Mucosa of rectum (tissue), 2 donors: Measurements from ENCODE around the gene RASGRF2.

Experiments used
- H3K27ac ChIP-seq, 2 donors: one replicate each; pipeline ENCODE4 v1.7.0; 2013; ENCODE audit warnings: inconsistent platforms in 2 of 2, low read depth in 2 of 2, low read length in 2 of 2
- H3K27me3 ChIP-seq, 2 donors: one replicate each; pipeline ENCODE4 v1.7.0; 2013; ENCODE audit warnings: low read length in 2 of 2; ENCODE audit not compliant: control insufficient read depth in 2 of 2, insufficient read depth in 2 of 2
- H3K36me3 ChIP-seq, 2 donors: one replicate each; pipeline ENCODE4 v1.7.0; 2013; ENCODE audit warnings: low read length in 2 of 2; ENCODE audit not compliant: control insufficient read depth in 2 of 2, insufficient read depth in 2 of 2
- H3K4me1 ChIP-seq, 2 donors: one replicate each; pipeline ENCODE4 v1.7.0; 2013; ENCODE audit warnings: low read length in 2 of 2, mild to moderate bottlenecking in 1 of 2; ENCODE audit not compliant: control insufficient read depth in 2 of 2, insufficient read depth in 2 of 2
- H3K4me3 ChIP-seq, 2 donors: one replicate each; pipeline ENCODE4 v1.7.0; 2013; ENCODE audit warnings: low read length in 2 of 2
- H3K9ac ChIP-seq, 2 donors: one replicate each; pipeline ENCODE4 v1.7.0; 2013; ENCODE audit warnings: low read length in 2 of 2, low read depth in 1 of 2, mild to moderate bottlenecking in 1 of 2
- H3K9me3 ChIP-seq, 2 donors: one replicate each; pipeline ENCODE4 v1.7.0; 2013; ENCODE audit warnings: low read length in 2 of 2; ENCODE audit not compliant: control insufficient read depth in 2 of 2
- donor health status: healthy.
- donor health status: Normal muscosa, but diverticular disease.

The RASGRF2 gene

DNA sequence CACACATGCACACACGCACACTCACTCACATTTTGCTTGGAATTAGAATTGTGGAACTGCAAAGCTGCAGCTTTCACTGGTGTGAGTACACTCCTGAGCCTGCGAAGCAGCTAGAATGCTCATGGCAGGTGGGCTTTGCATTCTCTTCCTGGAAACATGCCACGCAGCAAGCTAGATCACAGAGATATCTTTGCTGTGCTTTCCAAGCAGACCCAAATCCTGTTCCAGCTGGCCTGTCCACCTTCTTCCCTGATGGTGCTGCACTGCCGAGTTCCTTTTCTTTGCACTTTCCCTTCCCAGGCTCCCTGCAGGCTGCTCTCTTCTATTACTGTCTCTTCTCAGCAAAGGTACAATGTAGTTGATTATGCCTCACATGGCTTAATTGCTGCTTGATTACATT, 180.3 kb downstream of the RASGRF2 start:
- Histone ChIP-seq H3K4me3 (no peak overlapping the region), H3K9me3 (no peaks in the 10 kb centered on the region), H3K4me1 (no peaks in the 10 kb centered on the region), H3K27ac (no peak overlapping the region), H3K9ac (no peak overlapping the region), H3K27me3 (no peaks in the 10 kb centered on the region), H3K36me3 (no peaks in the 10 kb centered on the region)

DNA sequence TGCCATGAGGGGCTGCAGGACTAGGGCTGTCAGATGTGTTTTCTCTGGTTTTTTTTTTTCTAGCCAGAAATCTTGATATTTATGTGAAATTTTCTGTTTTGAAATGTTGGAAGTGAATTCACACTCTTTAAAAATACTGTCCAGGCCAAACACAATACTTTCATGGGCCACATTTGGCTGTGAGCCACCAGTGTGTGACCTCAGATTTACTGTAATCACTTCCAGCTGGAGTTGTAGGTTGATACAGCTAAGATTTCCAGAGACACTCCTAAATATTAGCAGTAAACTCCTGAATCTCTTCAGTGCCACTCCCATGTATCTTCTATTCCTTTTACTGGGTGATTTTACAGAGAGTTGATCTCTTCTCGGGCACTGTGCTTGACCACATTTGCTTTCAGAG, 180.8 kb downstream of the RASGRF2 start:
- Histone ChIP-seq H3K9me3 (no peaks in the 10 kb centered on the region), H3K27ac (no peak overlapping the region), H3K27me3 (no peaks in the 10 kb centered on the region), H3K4me1 (no peaks in the 10 kb centered on the region), H3K4me3 (no peak overlapping the region), H3K36me3 (no peaks in the 10 kb centered on the region), H3K9ac (no peak overlapping the region)

DNA sequence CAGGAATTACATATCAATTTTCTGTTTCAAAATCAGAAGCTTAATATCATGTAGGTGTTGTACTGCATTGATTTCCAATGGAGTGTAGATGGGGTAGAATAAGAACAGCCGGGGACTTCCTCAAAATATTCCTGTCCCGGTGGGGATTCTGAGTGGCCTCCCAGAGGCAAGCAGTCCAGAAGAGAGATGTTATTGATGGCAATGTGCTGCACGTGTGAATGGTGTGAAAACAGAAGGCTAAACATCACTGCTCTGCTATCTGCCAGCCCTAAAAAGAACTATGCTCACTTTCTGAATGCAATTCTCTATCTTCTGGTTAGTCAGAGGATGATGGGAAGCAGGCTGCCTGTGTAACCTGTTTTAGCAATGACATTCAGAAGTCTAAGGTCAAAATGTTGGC, 181.9 kb downstream of the RASGRF2 start:
- no peaks in the 10 kb centered on the region for H3K9me3 ChIP-seq
- H3K4me1 ChIP-seq: no peaks in the 10 kb centered on the region
- no peaks in the 10 kb centered on the region for H3K36me3 ChIP-seq
- no peak overlapping the region for H3K27ac ChIP-seq
- H3K4me3 ChIP-seq: no peak overlapping the region
- no peak overlapping the region for H3K9ac ChIP-seq
- H3K27me3 ChIP-seq: no peaks in the 10 kb centered on the region

DNA sequence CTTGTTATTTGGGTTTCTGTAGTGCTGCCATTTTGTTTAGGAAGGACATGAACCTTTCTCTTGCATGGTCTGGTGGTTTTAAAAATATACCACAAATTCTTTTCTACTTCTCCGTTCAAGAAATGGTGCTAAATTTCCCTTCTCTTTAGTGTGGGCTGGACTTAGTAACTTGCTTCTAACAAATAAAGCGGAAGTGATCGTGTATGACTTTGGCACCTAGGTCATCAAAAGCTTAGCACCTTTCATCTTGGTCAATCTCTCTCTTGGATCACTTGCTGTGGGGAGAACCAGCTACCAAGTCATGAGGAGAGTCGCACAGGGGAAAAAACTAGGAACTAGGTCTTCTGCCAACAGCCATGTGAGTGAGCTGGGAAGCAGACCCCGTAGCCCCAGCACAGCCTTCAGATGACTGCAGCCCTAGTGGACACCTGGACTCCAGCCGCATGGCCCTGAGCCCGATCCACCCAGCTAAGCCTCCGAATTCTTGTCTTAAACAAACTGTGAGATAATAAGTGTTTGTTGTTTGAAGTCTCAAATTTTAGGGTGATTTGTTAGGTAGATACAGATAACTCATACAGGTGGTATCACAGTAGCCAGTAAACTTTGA, 185.3 kb downstream of the RASGRF2 start:
- H3K9me3 ChIP-seq: no peaks in the 10 kb centered on the region
- H3K27me3 ChIP-seq: no peaks in the 10 kb centered on the region
- H3K4me3 ChIP-seq: no peak overlapping the region
- H3K36me3 ChIP-seq: no peaks in the 10 kb centered on the region
- H3K9ac ChIP-seq: no peak overlapping the region
- H3K4me1 ChIP-seq: no peaks in the 10 kb centered on the region
- no peak overlapping the region for H3K27ac ChIP-seq

DNA sequence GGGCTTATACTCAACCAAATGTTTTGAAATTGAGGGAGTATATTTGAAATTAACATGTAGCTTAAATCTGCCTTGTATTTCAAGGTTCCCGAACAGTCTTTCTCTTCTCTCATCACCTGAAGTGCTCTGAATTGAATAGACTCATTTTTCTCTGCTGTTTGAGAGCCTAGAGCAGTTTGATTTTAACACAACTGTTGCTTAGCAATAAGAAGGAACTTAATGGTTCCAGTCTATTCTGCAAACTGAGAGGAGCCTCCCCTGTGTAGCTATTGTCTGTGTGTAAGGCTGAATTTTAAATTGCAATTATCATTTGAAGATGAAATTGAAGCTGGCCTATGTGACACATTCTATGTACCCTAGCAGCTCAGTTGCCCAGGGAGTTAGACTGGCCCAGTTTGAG, 185.9 kb downstream of the RASGRF2 start:
- H3K27me3 ChIP-seq: no peaks in the 10 kb centered on the region
- H3K4me3 ChIP-seq: no peak overlapping the region
- no peaks in the 10 kb centered on the region for H3K4me1 ChIP-seq
- H3K9me3 ChIP-seq: no peaks in the 10 kb centered on the region
- no peaks in the 10 kb centered on the region for H3K36me3 ChIP-seq
- no peak overlapping the region for H3K27ac ChIP-seq
- no peak overlapping the region for H3K9ac ChIP-seq

DNA sequence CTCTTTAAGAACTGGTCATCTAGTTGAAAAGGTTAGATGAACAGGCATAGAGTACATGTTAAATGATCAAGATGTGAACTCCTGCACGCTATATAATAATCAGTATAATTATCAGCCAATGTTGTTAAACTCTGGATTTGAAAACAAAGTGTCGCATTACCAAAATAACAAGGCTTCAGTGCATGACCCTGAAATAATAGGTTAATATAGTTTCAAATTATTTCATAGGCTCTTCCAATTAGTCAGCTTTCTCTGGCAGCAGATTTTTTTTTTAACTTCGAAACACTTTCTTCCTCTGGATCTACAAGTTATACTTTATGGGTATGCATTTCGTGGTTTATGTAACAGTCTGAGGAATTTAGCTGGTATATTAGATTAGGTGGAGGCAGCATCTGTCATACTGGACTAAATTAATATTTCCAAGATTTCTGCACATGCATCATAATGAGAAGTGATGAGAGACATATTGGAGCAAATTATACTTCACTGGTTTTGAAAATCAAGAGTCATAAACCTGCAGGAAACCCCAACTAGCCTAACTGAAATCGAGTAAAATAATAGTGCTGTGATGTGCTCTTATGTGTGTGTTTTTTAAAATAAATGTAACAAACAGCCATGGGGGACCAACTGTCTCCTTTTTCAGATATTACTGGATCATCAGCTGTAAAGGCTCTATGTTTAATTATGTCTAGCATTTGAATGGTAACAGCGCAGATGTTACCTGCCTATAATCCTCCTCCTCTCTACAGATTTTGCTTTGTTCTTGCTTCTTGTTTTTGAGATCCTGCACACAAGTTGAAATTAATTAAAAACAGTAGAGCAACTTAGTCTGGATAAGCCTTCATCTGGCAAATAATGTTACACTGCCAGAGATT, 187.1 kb downstream of the RASGRF2 start:
- Histone ChIP-seq H3K9me3 (no peaks in the 10 kb centered on the region), H3K27ac (no peak overlapping the region), H3K9ac (no peak overlapping the region), H3K4me1 (no peaks in the 10 kb centered on the region), H3K4me3 (no peak overlapping the region), H3K36me3 (no peaks in the 10 kb centered on the region), H3K27me3 (no peaks in the 10 kb centered on the region)

DNA sequence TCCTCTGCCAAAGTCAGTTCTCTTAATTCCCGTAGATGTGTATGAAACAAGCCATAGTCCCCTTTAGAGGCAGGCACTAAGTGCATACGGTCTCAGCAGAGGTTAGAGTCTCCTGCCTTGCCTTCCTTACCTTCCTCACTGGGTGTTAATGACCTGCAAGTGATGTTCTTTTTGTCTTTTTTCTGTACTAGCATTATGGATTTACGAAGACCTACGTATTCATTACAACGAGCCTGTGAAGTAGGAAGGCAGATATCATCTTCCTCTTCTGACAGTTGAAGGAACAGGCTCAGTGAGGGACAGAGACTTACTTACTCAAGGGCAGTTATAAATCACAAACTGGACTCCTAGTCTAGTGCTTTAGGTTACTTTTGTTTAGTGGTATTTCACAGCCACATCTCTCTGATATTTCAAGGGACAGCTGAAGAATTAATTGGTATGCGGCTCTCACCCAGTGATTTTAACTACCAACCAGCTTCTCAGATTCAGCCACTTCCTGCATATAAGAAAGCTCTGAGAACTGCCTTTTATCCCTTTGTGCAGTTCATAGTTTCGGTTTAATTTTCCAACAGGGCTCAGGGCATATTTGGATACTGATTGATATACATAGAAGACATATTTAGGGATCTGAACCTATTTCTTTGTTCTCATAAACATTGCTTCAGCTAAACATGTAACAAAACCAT, 187.9 kb downstream of the RASGRF2 start:
- H3K4me3 ChIP-seq: no peak overlapping the region
- no peaks in the 10 kb centered on the region for H3K27me3 ChIP-seq
- no peak overlapping the region for H3K27ac ChIP-seq
- no peaks in the 10 kb centered on the region for H3K4me1 ChIP-seq
- no peaks in the 10 kb centered on the region for H3K9me3 ChIP-seq
- H3K36me3 ChIP-seq: no peaks in the 10 kb centered on the region
- H3K9ac ChIP-seq: no peak overlapping the region

DNA sequence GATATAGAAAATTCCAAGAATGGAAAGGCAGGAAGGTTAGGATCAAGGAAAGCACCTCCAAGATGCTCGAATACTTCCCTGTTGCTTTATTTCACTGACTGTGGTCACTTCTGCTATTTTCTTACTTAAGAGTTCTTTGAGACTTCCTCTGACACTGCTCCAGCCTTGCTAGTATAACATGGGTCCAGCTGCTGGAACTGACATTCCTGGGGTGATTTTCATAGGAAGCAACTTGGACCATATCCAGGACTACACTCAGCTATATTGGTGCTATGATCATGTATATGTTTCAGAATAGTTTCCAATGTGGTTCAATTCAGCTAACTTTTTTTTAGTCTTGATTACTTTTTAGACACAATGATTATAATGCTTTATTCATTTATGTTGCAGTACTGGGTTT, 191.4 kb downstream of the RASGRF2 start:
- Histone ChIP-seq H3K9me3 (no peaks in the 10 kb centered on the region), H3K27me3 (no peaks in the 10 kb centered on the region), H3K4me1 (no peaks in the 10 kb centered on the region), H3K4me3 (no peak overlapping the region), H3K9ac (no peak overlapping the region), H3K27ac (no peak overlapping the region), H3K36me3 (no peaks in the 10 kb centered on the region)

DNA sequence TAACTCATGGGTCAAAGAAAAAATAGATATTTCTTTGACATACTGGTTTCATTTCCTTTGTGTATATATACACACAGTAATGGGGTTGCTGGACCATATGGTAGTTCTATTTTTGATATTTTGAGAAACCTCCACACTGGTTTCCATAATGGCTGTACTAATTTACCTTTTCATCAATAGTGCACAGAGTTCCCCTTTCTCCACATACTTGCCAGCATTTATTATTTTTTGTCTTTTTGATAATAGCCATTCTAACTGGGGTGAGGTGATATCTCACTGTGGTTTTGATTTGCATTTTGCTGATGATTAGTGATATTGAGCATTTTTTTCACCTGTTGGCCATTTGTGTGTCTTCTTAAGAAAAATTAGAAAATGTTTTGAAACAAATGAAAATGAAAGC, 194.6 kb downstream of the RASGRF2 start:
- H3K9me3 ChIP-seq: no peaks in the 10 kb centered on the region
- no peak overlapping the region for H3K4me3 ChIP-seq
- no peak overlapping the region for H3K9ac ChIP-seq
- no peaks in the 10 kb centered on the region for H3K36me3 ChIP-seq
- H3K27me3 ChIP-seq: no peaks in the 10 kb centered on the region
- no peak overlapping the region for H3K27ac ChIP-seq
- H3K4me1 ChIP-seq: no peaks in the 10 kb centered on the region

DNA sequence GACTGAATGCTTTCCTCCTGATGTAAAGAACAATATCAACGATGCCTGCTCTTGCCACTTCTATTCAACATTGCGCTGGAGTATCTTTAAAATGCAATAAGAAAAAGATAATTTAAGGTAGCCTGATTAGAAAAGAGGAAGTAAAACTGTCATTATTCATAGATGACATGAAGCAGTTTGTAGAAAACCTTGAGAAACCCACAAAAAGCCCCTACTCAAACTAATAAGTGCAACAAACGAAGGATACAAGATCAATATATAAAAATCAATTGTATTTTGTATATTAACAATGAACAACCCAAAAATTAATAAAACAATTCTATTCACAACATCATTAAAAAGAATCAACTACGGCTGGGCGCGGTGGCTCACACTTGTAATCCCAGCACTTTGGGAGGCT, 196.6 kb downstream of the RASGRF2 start:
- H3K4me1 ChIP-seq: no peaks in the 10 kb centered on the region
- no peaks in the 10 kb centered on the region for H3K27me3 ChIP-seq
- no peak overlapping the region for H3K4me3 ChIP-seq
- H3K9me3 ChIP-seq: no peaks in the 10 kb centered on the region
- H3K36me3 ChIP-seq: no peaks in the 10 kb centered on the region
- no peak overlapping the region for H3K27ac ChIP-seq
- no peak overlapping the region for H3K9ac ChIP-seq
